SK-N-MC (cell line): ENCODE results near the gene C5.
A peak's percentile ranks its signal among the peaks of the same experiment; 100 is the strongest.

ENCODE experiments used
- DNase-seq: peaks from one replicate; pipeline ENCODE4 v3.0.0-alpha.2; 2011; ENCODE audit warnings: low read depth, low spot score
- H3K27ac ChIP-seq: fragments of 200-600 bp; sonication (generic); 2 replicates; pipeline ENCODE4 v1.5.1; 2016; ENCODE audit warnings: mixed run types
- H3K36me3 ChIP-seq: fragments of 200-600 bp; sonication (generic); 2 replicates; pipeline ENCODE4 v1.6.1; 2017; ENCODE audit warnings: antibody characterized with exemption, low read length, mixed read lengths; ENCODE audit not compliant: insufficient read depth
- H3K4me3 ChIP-seq: fragments of 200-600 bp; sonication (generic); 2 replicates; pipeline ENCODE4 v1.5.1; 2016
- H3K9ac ChIP-seq: fragments of 200-600 bp; sonication (generic); 2 replicates; pipeline ENCODE4 v1.8.0; 2017; ENCODE audit warnings: mixed run types, mixed read lengths; ENCODE audit not compliant: insufficient read length
- H3K9me3 ChIP-seq: fragments of 200-600 bp; sonication (generic); 2 replicates; pipeline ENCODE4 v1.6.1; 2017; ENCODE audit warnings: low read depth, mild to moderate bottlenecking, antibody characterized with exemption, low read length, moderate library complexity, mixed read lengths
- EZH2 ChIP-seq: fragments of 200-600 bp; sonication (generic); IDR thresholded peaks from one replicate; pipeline ENCODE4 v1.6.1; 2017; ENCODE audit warnings: antibody characterized with exemption
- FOXP2 ChIP-seq: optimal IDR thresholded peaks from 2 replicates; pipeline ENCODE3; 2011; ENCODE audit warnings: mild to moderate bottlenecking, moderate library complexity; ENCODE audit not compliant: insufficient read depth; ENCODE audit errors: extremely low read length, control extremely low read depth
- POLR2AphosphoS5 ChIP-seq: IDR thresholded peaks from 2 replicates; pipeline ENCODE4 v1.6.1; 2012; ENCODE audit warnings: mild to moderate bottlenecking, low read depth, low read length, borderline replicate concordance

C5 gene

DNA sequence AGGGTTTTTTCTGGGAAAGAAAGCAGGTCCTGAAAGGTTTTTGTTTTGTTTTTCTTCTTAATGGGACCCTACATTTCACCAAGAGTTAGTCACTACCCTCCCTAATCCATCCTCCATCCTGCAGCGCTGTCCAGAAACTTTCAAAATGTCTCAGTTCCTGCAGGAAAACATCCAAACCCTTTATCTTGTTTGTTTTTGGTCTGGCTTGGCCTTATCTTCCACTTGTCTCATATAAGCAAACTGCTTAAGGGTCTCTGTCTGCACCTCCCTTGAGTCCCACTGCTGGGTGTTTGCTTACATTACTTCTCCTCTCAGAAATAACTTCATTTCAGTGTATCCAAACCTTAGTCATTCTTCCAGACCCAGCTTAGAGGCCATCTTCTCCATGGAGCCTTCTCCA is 112.5 kb downstream of the C5 start:
- Histone ChIP-seq H3K9me3 (no peaks in the 10 kb centered on the region), H3K36me3 (no peaks in the 10 kb centered on the region), H3K4me3 (no peak overlapping the region), H3K27ac (no peak overlapping the region), H3K9ac (no peak overlapping the region)
- no peak for DNase-seq
- no peak for TF ChIP-seq POLR2AphosphoS5
- no peak for TF ChIP-seq EZH2
- TF ChIP-seq FOXP2: no peak

GRCh38 chr9:120937127-120937526 is 112.9 kb downstream of the C5 start:
- Histone ChIP-seq H3K4me3 (no peak overlapping the region), H3K36me3 (no peaks in the 10 kb centered on the region), H3K27ac (no peak overlapping the region), H3K9me3 (no peaks in the 10 kb centered on the region), H3K9ac (no peak overlapping the region)
- TF ChIP-seq FOXP2: no peak
- TF ChIP-seq POLR2AphosphoS5: no peak
- no peak for TF ChIP-seq EZH2
- no peak for DNase-seq

- no peaks in the 10 kb centered on the region for H3K36me3 ChIP-seq
- no peaks in the 10 kb centered on the region for H3K9me3 ChIP-seq
- H3K27ac ChIP-seq: no peak overlapping the region; the same call in 1 of the 2 replicates
- DNase-seq: no peak
- no peak overlapping the region for H3K4me3 ChIP-seq
- no peak overlapping the region for H3K9ac ChIP-seq
- TF ChIP-seq POLR2AphosphoS5 (no peak), EZH2 (no peak), FOXP2 (no peak)
Observed at GRCh38 chr9:120936764-120937122, 113.3 kb downstream of the C5 start.

- Histone ChIP-seq H3K4me3 (peak overlapping the region; percentile 13; the same call in 1 of the 2 replicates), H3K27ac (peak overlapping the region; percentile 72; the same call in 1 of the 2 replicates), H3K36me3 (no peaks in the 10 kb centered on the region)
Observed at GRCh38 chr9:120936011-120936763, 113.9 kb downstream of the C5 start.

DNA sequence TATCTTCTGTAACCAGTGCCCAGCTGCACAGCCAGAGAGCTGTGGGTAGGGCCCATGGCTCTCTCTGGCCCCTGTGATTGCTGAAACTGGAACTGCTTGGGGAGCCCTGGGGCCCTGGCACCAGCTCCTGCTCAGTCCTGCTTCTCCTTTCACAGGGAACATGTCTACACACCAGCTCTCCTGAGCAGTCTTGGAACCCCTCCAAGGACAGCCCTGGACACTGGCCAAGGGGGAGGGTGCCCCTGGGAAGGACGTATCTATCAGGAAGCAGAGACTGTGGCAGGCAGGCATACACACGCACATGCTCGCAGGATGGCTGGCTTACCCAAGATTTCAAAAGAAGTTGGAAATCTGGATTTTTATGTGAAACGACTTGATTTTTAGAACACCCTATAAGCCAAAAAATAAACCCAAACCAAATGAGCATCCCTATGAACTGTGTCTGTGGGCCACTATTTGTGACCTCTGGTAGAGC is 114.7 kb downstream of the C5 start:
- Histone ChIP-seq H3K9ac (no peak overlapping the region), H3K9me3 (no peaks in the 10 kb centered on the region), H3K36me3 (no peaks in the 10 kb centered on the region), H3K4me3 (no peak overlapping the region; the same call in 1 of the 2 replicates), H3K27ac (0 out of 2 replicates have a peak overlapping the region, but pooled peaks have one; percentile 72)
- no peak for TF ChIP-seq EZH2
- TF ChIP-seq FOXP2: no peak
- 0 out of 2 replicates have a peak, but pooled peaks have one; percentile 36 for TF ChIP-seq POLR2AphosphoS5
- no peak for DNase-seq

More at GRCh38 chr9:120936011-120936763, 113.9 kb downstream of the C5 start:
- TF ChIP-seq FOXP2 (no peak), POLR2AphosphoS5 (no peak), EZH2 (no peak)
- peak; percentile 55 for DNase-seq
- Histone ChIP-seq H3K9ac (no peak overlapping the region), H3K9me3 (no peaks in the 10 kb centered on the region)

DNA sequence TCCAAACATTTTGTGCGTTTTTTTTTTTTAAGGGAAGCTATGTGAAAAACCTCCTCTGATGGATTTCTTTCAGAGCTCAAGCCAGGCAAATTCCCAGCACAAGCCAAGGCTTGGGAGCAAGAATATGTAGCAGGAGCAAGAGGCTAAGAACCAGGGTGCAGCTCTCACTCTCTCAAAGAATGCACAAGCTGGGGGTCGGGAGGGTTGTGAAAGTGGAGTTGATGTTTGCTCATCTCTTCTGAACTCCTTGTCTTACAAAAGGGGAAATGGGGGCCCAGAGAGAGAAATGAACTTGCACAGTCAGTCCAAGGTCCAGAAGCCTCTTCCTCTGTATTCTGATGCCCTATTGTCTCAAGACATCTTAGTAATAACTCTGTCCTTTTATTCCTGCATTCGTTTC is 115.8 kb downstream of the C5 start:
- no peak for DNase-seq
- H3K27ac ChIP-seq: no peak overlapping the region
- TF ChIP-seq POLR2AphosphoS5: no peak
- no peak for TF ChIP-seq FOXP2
- no peak for TF ChIP-seq EZH2
- H3K9ac ChIP-seq: no peak overlapping the region
- H3K4me3 ChIP-seq: no peak overlapping the region
- no peaks in the 10 kb centered on the region for H3K9me3 ChIP-seq
- H3K36me3 ChIP-seq: no peaks in the 10 kb centered on the region

GRCh38 chr9:120933310-120934055 is 116.6 kb downstream of the C5 start:
- no peak overlapping the region for H3K27ac ChIP-seq

DNA sequence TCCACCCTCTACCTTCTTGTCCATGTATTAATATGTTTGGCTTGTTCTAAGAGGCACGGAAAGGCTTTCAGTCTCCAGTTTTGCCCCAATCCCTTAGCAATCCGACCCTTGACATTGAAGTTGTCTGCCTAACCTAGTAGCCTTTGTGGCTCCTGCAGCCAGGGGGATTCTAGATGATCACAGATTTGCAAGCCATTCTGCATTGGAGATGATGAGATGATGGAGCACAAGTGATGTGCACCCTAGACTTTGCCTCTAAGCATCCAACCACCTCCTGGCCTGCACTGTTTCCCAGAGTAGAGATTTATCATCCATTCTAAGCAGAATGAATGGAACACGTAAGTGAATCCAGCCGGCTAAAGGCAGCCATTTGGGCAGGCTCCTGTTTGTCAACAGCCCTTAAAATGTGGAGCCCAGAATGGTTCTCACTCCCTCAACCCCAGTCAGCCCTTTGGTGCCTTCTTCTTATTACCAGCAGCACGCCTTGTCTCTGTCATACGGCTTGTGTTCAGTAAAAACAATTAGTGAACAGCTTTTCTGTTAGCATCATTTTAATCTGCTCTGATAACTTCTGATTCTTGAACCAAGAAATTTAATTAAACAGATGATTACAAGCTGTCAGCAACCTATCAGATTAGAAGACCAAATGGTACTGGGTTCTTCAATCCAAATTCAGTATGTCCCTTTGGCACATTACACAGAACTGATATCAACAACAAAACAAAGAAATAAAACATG is 117.8 kb downstream of the C5 start:
- no peak overlapping the region for H3K4me3 ChIP-seq

More at GRCh38 chr9:120933310-120934055, 116.6 kb downstream of the C5 start:
- no peak for TF ChIP-seq FOXP2
- no peak for TF ChIP-seq EZH2
- TF ChIP-seq POLR2AphosphoS5: no peak
- H3K36me3 ChIP-seq: no peaks in the 10 kb centered on the region
- no peak for DNase-seq
- H3K9me3 ChIP-seq: no peaks in the 10 kb centered on the region
- H3K9ac ChIP-seq: no peak overlapping the region
- H3K4me3 ChIP-seq: no peak overlapping the region

More for the DNA sequence above, 117.8 kb downstream of the C5 start:
- TF ChIP-seq FOXP2 (no peak), POLR2AphosphoS5 (no peak), EZH2 (no peak)
- H3K36me3 ChIP-seq: no peaks in the 10 kb centered on the region
- no peak overlapping the region for H3K27ac ChIP-seq
- no peak overlapping the region for H3K9ac ChIP-seq
- no peaks in the 10 kb centered on the region for H3K9me3 ChIP-seq
- DNase-seq: no peak
